PC-3 (cell line): ENCODE measurements around the gene GPR137B. TPM values are rescaled to one million over a fixed set of nuclear protein-coding genes. Genes with fewer than 3 reads are reported as not detected.

Source experiments
- ATAC-seq: fragments of 200-7000 bp; cut with Tn5 transposase; 2 replicates; pipeline ENCODE4 v1.9.1; 2020; ENCODE audit warnings: mild to moderate bottlenecking, moderate library complexity
- BruUV-seq: library from RNA; stranded (reverse); fragments of 400-500 nt; replicated peaks from 2 replicates; lab custom pipeline; 2021; lab: Mats Ljungman, UMichigan
- CTCF ChIA-PET: fragments of 300-600 bp; sonication (Branson Sonifier 250); formaldehyde crosslinking; loops from one replicate; lab custom pipeline; 2022; ENCODE audit warnings: antibody characterized with exemption; lab: Charles Lee
- POLR2A ChIA-PET: fragments of 300-600 bp; sonication (Branson Sonifier 250); formaldehyde crosslinking; loops from one replicate; lab custom pipeline; 2022; ENCODE audit warnings: antibody characterized with exemption; ENCODE audit not compliant: unreplicated experiment; lab: Charles Lee
- DNase-seq: peaks from one replicate; pipeline ENCODE4 v3.0.0-alpha.2; 2015
- H2AFZ ChIP-seq: fragments of 300-600 bp; sonication (generic); 2 replicates; pipeline ENCODE4 v1.6.0; 2016; ENCODE audit warnings: antibody characterized with exemption, low read length
- H3F3A ChIP-seq: fragments of 300-600 bp; sonication (generic); one replicate; pipeline ENCODE4 v1.6.0; 2017; ENCODE audit warnings: antibody characterized with exemption, low read length, control low read depth, mild to moderate bottlenecking; ENCODE audit not compliant: unreplicated experiment
- H3K27ac ChIP-seq: fragments of 300-600 bp; sonication (generic); 2 replicates; pipeline ENCODE4 v1.5.1; 2016; ENCODE audit warnings: mild to moderate bottlenecking, low read length
- H3K27me3 ChIP-seq: fragments of 300-600 bp; sonication (generic); 2 replicates; pipeline ENCODE4 v1.6.1; 2016; ENCODE audit warnings: low read length, mixed read lengths
- H3K36me3 ChIP-seq: fragments of 300-600 bp; sonication (generic); 2 replicates; pipeline ENCODE4 v1.6.1; 2016; ENCODE audit warnings: low read depth, mixed run types, low read length, mixed read lengths
- H3K4me1 ChIP-seq: fragments of 300-600 bp; sonication (generic); 2 replicates; pipeline ENCODE4 v1.5.1; 2016; ENCODE audit warnings: low read length; ENCODE audit not compliant: insufficient read depth
- H3K4me2 ChIP-seq: fragments of 300-600 bp; sonication (generic); 2 replicates; pipeline ENCODE4 v1.6.0; 2016; ENCODE audit warnings: low read length
- H3K4me3 ChIP-seq: fragments of 300-600 bp; sonication (generic); 2 replicates; pipeline ENCODE4 v1.5.1; 2016; ENCODE audit warnings: mild to moderate bottlenecking, low read length, mixed read lengths
- H3K79me2 ChIP-seq: fragments of 300-600 bp; sonication (generic); 2 replicates; pipeline ENCODE4 v1.6.1; 2017; ENCODE audit warnings: low read length, mixed read lengths
- H3K9ac ChIP-seq: fragments of 300-600 bp; sonication (generic); 2 replicates; pipeline ENCODE4 v1.6.0; 2016; ENCODE audit warnings: mild to moderate bottlenecking, low read length
- H3K9me2 ChIP-seq: fragments of 300-600 bp; sonication (generic); replicated peaks from 2 replicates; pipeline ENCODE4 v1.6.1; 2016; ENCODE audit warnings: mixed run types, low read length, mixed read lengths
- H3K9me3 ChIP-seq: fragments of 300-600 bp; sonication (generic); 2 replicates; pipeline ENCODE4 v1.6.1; 2016; ENCODE audit warnings: low read length, mixed read lengths
- H4K20me1 ChIP-seq: fragments of 300-600 bp; sonication (generic); 2 replicates; pipeline ENCODE4 v1.6.1; 2016; ENCODE audit warnings: low read length, mixed read lengths
- EZH2 ChIP-seq: fragments of 300-600 bp; sonication (generic); IDR thresholded peaks from one replicate; pipeline ENCODE4 v1.6.1; 2017; ENCODE audit warnings: antibody characterized with exemption, mild to moderate bottlenecking, low read length; ENCODE audit not compliant: unreplicated experiment
- EZH2phosphoT487 ChIP-seq: fragments of 300-600 bp; sonication (generic); IDR thresholded peaks from 2 replicates; pipeline ENCODE4 v1.6.1; 2018; ENCODE audit warnings: mild to moderate bottlenecking, antibody characterized with exemption, low read length, borderline replicate concordance
- intact Hi-C: fragments of 100-400 bp; cut with micrococcal nuclease; formaldehyde crosslinking; loops from 2 replicates; pipeline ENCODE4 v1.9.0; 2023
- total RNA-seq: library from RNA; depleted of rRNA; stranded (reverse); fragments of >200 nt; gene quantifications from 2 replicates; pipeline ENCODE4 v1.2.3, GENCODE V29; 2014
- TF ChIP-seq, protein P1 (sequence below): fragments of 300-600 bp; sonication (generic); conservative IDR thresholded peaks from 2 replicates; pipeline ENCODE4 v1.5.1; 2017; ENCODE audit warnings: antibody characterized with exemption, low read depth, mild to moderate bottlenecking, low read length

The GPR137B gene
- total RNA-seq, 1 experiment from 2014 or later, result 2.3 TPM

DNA sequence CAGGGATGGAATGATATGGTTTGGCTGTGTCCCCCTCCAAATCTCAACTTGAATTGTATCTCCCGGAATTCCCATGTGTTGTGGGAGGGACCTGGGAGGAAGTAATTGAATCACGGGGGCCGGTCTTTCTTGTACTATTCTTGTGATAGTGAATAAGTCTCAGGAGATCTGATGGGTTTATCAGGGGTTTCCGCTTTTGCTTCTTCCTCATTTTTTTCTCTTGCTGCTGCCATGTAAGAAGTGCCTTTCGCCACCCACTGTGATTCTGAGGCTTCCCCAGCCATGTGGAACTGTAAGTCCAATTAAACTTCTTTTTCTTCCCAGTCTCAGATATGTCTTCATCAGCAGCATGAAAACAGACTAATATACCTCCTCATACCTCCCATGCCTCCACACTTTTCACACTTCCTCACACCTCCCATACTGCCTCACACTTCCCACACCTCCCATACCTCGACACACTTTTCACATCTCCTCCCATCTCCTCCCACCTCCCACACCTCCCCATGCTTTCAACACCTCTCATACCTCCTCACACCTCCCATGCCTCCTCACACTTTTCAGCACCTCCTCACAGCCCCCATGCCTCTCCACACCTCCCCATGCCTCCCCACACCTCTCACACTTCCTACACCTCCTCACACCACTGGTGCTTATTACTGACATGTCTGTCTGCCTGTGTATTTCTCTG, 21.3 kb downstream of the GPR137B start:
- no peak for ATAC-seq
- H3K9me2 ChIP-seq, result no peaks in the 10 kb centered on the region
- TF ChIP-seq EZH2phosphoT487, result no peak
- TF ChIP-seq, protein P1, sequence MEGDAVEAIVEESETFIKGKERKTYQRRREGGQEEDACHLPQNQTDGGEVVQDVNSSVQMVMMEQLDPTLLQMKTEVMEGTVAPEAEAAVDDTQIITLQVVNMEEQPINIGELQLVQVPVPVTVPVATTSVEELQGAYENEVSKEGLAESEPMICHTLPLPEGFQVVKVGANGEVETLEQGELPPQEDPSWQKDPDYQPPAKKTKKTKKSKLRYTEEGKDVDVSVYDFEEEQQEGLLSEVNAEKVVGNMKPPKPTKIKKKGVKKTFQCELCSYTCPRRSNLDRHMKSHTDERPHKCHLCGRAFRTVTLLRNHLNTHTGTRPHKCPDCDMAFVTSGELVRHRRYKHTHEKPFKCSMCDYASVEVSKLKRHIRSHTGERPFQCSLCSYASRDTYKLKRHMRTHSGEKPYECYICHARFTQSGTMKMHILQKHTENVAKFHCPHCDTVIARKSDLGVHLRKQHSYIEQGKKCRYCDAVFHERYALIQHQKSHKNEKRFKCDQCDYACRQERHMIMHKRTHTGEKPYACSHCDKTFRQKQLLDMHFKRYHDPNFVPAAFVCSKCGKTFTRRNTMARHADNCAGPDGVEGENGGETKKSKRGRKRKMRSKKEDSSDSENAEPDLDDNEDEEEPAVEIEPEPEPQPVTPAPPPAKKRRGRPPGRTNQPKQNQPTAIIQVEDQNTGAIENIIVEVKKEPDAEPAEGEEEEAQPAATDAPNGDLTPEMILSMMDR, result no peak
- TF ChIP-seq EZH2, result no peak
- POLR2A ChIA-PET, result no interaction called here
- no peak overlapping the region for H3K27ac ChIP-seq
- H3K4me3 ChIP-seq, result no peak overlapping the region
- no peak overlapping the region for H3K4me2 ChIP-seq
- H4K20me1 ChIP-seq, result no peaks in the 10 kb centered on the region
- no TSS peak for BruUV-seq
- CTCF ChIA-PET, result no interaction called here
- intact Hi-C loops, result no loop called here
- no peak overlapping the region for H2AFZ ChIP-seq
- H3K4me1 ChIP-seq, result no peaks in the 10 kb centered on the region
- H3F3A ChIP-seq, result no peaks in the 10 kb centered on the region
- H3K79me2 ChIP-seq, result no peaks in the 10 kb centered on the region
- no peak overlapping the region for H3K9ac ChIP-seq
- no peaks in the 10 kb centered on the region for H3K9me3 ChIP-seq
- H3K36me3 ChIP-seq, result no peaks in the 10 kb centered on the region
- no peaks in the 10 kb centered on the region for H3K27me3 ChIP-seq
- DNase-seq, result no peak

DNA sequence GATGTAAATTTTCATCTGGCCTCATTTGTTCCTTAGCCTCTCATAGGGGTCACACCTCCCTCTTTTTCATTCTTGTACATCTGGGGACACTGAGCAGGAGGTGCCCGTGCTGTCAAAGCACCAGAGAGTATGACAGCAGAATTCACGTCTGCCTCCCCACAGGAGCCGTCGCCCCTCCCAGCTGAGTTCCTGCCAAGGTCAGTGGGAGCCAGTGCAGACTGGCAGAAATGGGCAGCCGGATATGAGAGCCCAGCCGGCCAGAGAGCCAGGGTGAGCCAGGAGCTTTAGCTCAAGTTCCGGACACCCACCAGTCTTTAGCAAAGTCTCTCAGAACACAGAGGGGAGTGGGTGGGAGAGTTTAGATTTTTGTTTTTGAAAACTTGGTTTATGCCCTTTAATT, 21.9 kb downstream of the GPR137B start:
- Histone ChIP-seq H3K79me2 (no peaks in the 10 kb centered on the region), H3K27ac (no peak overlapping the region), H2AFZ (no peak overlapping the region), H3K27me3 (no peaks in the 10 kb centered on the region), H3K4me1 (no peaks in the 10 kb centered on the region), H3K36me3 (no peaks in the 10 kb centered on the region), H3F3A (no peaks in the 10 kb centered on the region), H3K4me2 (no peak overlapping the region), H4K20me1 (no peaks in the 10 kb centered on the region), H3K9me2 (no peaks in the 10 kb centered on the region), H3K4me3 (no peak overlapping the region), H3K9me3 (no peaks in the 10 kb centered on the region), H3K9ac (no peak overlapping the region)
- TF ChIP-seq EZH2phosphoT487 (no peak), EZH2 (no peak)
- TF ChIP-seq, protein P1, result no peak
- ATAC-seq, result no peak
- CTCF ChIA-PET, result interaction anchor here (0.7 kb wide), 1 partner anchor 72 kb away, joined by 3 read pairs; no protein-coding TSS in a partner anchor
- POLR2A ChIA-PET, result no interaction called here
- no peak for DNase-seq
- no TSS peak for BruUV-seq
- intact Hi-C loops, result no loop called here

DNA sequence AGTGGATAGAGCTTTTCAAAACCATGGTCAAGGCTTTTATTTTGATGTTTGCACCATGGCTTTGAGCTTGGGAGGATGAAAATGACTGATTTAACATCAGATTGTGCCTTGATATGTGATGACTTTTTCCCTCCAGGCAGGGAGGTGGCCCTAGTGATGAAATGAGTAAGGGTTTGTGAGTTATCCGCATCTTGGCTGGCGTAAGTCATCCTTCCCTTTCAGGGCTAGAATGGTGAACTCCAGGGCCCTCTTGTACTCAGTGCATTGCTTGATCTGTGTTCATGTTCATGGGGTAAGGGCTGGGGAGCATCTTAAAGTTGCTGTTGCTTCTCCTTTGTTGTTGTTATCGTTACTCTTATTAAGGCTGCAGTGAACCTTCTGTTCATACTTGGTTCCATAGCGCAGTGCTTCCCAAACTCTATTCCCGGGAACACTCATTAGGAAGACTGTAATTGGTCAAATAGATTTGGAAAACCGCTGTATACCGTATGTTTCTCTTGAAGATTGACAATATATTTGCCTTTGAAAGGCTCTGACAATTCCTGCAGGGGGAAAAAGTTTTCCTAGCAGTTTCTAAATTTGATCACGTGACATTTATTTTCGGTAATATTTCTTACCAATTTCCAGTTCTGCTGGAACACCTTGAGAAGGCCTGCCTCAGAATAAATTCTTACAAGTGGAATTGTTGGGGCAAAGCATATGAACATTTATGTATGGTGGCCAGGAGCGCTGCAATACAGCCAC, 23.1 kb downstream of the GPR137B start:
- H3F3A ChIP-seq, result no peaks in the 10 kb centered on the region
- intact Hi-C loops, result no loop called here
- no peak overlapping the region for H3K27ac ChIP-seq
- H3K9me2 ChIP-seq, result no peaks in the 10 kb centered on the region
- ATAC-seq (no peak), DNase-seq (no peak)
- H3K4me1 ChIP-seq, result no peaks in the 10 kb centered on the region
- TF ChIP-seq EZH2, result no peak
- TF ChIP-seq, protein P1, result no peak
- no peak for TF ChIP-seq EZH2phosphoT487
- no TSS peak for BruUV-seq
- no peaks in the 10 kb centered on the region for H3K27me3 ChIP-seq
- no peaks in the 10 kb centered on the region for H3K79me2 ChIP-seq
- H2AFZ ChIP-seq, result no peak overlapping the region
- ChIA-PET CTCF (no interaction called here), POLR2A (no interaction called here)
- H3K4me2 ChIP-seq, result no peak overlapping the region
- no peaks in the 10 kb centered on the region for H4K20me1 ChIP-seq
- no peaks in the 10 kb centered on the region for H3K9me3 ChIP-seq
- H3K4me3 ChIP-seq, result no peak overlapping the region
- no peaks in the 10 kb centered on the region for H3K36me3 ChIP-seq
- H3K9ac ChIP-seq, result no peak overlapping the region
